GM21447 (cell line): ENCODE data around the gene ADAM17.
"Not testable (repeated sequence)": the region's sequence is repeated elsewhere in the genome, so short reads cannot be mapped to it uniquely, and the experiment has no call there.

Source experiments
- ATAC-seq: cut with Tn5 transposase; IDR thresholded peaks from one replicate; pipeline ENCODE4 v1.9.1; 2021; ENCODE audit not compliant: unreplicated experiment

The ADAM17 gene

DNA sequence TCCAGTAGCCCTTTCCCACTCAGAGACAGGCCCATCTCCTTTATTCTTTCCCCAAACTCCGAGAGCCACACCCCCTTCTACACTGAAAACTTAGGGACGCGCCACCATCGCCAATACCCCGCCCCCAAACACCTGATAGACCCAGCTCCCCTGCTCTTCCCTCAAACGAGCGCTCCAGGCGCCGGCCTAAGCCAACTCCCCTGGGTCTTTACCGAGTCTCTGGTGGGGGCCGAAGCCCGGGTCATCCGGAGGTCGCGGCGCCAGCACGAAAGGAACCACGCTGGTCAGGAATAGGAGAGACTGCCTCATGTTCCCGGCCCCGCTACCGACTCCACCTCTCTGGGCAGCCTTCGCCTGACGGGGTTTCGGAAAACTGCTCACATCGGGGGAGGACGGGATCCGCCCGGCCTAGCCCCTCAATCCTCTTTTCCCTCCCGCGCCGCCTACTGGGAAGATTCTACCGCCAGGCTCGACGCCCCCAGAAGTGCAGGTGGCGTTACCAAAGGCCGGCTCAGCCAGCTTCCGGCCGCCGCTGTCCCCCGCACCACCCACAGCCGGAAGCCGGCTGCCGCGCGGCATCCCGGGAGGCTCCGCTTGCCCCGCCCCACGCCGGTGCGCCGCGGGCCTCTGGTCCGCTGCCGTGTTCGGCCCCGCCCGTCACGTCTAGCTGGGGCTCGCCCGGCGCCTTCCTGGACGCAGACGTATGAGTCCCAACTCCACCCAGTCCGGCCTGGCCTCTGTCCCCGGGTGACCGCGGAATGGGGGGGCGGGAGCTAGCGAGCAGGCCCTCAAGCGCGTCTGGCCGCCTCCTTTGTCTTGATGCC lies at the start of gene ADAM17:
Gene ADAM17 (minus strand): TSS at position 534 of the 824 bp plus-strand sequence. CDS start 225 bp downstream, at position 309.
- peak; percentile 79 for ATAC-seq

GRCh38 chr2:9602412-9602811 lies 46.8 kb upstream of the ADAM17 start:
- ATAC-seq: no peak

- no peak for ATAC-seq
Measured at GRCh38 chr2:9601397-9601796, 45.8 kb upstream of the ADAM17 start.

DNA sequence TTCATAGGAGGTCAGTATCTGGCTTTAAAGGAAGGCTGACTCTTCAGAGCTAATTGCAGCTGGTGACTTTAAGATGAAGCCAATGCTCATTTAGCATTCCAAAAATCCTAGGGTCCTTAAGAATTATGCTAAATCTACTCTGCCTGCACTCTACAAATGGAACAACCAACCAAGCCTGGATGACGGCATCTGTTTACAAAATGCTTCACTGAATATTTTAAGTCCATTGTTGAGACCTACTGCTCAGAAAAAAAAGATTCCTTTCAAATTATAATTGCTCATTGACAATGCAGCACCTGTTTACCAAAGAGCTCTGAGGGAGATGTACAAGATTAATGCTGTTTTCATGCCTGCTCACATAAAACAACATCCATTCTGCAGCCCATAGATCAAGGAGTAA lies 43.8 kb upstream of the ADAM17 start:
- no peak for ATAC-seq

- no peak for ATAC-seq
Measured at GRCh38 chr2:9596621-9597311, 41.1 kb upstream of the ADAM17 start.

DNA sequence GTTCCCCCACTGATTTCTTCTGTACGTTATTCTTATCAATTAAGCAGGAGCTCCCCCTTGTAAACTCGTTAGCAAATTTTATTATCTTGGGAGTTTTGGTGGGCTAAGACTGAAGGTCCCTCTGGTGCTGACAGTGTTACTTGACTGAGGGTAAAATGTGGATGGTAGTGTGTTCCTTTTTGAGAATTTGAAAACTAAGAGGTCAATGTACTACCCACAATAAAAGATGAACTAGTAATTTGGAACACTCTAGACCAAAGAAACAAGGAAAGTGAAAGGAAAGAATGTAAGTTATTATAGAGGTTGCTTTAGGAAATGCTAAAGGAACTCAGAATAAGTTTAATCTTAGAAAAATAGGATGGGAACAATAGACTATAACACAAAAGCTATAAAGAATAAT lies 40.1 kb upstream of the ADAM17 start:
- no peak for ATAC-seq

DNA sequence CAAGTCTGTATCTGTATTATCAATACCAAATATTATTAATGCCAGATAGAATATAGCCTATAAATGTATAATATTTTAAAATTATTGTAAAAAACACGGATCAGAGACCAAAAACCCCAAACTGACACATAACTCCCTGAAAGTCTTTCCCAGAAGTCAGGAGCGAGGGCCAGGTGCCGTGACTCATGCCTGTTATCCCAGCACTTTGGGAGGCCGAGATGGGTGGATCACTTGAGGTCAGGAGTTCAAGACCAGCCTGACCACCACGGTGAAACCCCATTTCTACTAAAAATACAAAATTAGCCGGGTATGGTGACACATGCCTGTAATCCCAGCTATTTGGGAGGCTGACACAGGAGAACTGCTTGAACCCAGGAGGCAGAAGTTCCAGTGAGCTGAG lies 39.6 kb upstream of the ADAM17 start:
- not testable (repeated sequence) for ATAC-seq

DNA sequence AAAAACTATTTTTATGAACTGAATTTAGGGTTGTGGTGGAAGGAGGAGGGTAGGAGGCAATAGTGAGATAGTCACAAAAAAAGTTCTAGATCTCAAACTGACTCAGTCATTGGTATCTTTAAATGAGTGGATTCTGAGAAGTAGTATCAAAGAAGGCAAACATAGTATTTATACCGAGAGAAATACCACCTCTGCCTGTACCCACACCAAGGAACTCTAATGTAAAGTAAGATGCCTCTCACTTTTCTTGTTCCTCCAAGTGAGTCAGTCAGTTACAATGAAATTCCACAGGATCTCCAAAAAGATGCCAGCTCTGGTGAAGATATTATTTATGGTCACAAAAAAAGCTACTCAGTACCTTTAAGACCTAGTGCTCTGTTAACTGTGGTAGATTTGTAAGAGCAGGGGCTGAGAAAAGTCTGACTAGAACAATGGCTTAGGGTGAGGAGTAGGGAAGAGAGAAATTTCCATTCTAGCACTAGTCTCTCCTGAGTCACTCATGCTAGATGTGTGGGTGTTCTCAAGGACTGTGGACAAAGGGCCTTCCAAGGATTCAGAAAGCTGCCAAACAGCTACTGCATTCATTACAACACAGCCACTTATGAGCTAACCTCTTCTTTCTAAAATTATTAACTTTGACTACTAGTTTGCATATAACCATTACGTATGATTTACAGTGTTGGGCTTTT lies 38.9 kb upstream of the ADAM17 start:
- no peak for ATAC-seq

DNA sequence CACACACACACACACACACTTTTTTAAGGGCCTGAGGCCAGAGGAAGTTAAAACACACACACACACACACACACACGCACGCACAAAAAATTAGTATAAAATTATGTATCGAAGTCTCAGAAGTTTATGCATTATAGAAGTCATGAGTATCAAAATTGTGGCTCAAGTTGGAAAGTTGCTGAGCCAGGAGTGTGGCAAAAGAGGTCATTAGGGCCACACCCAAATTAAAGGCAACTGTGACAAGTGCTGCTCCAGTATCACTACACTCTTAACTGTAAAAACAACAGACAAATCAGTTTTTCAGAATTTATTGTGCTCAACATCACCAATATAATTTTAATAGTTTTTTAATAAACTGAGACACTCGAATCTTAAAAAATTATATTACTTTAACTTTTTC lies 38.3 kb upstream of the ADAM17 start:
- no peak for ATAC-seq

DNA sequence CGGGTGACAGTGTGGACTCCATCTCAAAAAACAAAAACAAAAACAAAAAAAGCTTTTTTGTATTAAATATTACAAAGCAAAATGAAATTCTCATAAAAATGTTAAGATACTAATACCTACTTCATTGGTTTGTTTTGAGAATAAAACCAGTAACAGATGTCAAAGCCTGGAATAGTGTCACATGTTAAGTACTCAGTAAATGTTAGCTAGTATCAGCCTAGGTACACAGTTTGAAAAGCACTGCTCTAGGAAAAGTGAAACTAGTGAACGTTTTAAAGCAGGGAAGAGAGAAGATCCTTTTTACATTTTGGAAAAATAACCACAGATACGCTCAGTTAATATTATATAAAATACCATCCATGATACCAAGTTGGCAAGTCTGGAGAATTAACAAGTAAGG lies 37.1 kb upstream of the ADAM17 start:
- ATAC-seq: no peak

DNA sequence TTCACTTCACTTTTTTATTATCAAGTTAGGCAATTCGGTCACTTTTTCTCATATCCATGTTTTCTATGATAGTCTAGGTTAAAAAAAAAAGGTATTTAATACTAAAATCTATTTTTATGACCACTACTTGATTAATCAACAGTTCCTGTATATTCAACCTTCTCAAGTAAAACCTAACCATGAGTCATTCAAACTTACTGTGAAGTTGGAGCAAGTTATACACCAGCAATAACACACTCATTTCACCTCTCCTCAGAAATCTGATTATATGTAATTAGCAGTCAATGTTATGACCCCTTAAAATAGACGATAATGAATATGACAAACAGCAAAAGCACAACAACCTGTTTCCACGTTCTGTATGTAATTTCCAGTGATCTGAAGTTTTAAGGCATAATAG lies 35.0 kb upstream of the ADAM17 start:
- ATAC-seq: no peak

- no peak for ATAC-seq
Measured at GRCh38 chr2:9586465-9586864, 30.8 kb upstream of the ADAM17 start.

GRCh38 chr2:9585486-9585885 lies 29.9 kb upstream of the ADAM17 start:
- no peak for ATAC-seq

DNA sequence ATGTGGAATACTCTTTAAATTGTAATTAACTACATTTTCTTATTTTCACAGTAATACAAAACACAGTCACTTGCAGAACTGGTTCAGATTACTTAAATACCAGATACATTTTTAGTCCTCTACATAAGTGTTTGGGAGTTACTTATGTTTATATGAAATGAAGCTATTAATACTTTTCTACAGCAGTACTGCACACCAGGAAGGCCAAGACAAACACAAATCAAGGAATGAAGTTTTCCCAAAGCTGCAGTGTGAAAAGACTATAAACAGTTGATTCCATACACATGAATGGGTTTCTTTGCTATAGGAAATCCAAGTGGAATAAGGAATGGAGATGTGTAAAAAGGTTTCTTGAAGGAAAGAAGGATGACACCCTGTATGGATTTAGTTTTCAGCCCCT lies 29.3 kb upstream of the ADAM17 start:
- not testable (repeated sequence) for ATAC-seq

- ATAC-seq: no peak
Measured at GRCh38 chr2:9582624-9583023, 27.0 kb upstream of the ADAM17 start.

GRCh38 chr2:9578467-9579235 lies 23.0 kb upstream of the ADAM17 start:
- no peak for ATAC-seq

DNA sequence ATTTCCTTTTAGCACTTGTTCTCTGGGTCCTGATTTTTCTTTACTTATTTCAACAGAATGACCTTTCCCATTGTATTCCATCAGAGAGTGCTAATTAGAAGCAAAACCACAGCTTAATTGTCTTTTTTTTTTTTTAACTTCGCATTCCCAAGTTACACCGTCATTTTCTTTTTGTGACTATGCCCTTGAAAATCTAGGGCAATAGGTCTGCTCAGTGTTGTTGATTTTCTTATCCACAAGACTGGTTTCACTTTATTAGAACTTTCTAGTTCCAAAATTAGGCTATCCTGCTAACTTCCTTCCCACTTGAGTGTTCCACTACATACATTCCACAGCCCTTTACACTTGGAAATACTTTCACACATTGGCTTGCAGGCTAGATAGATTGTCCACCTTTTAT lies 18.7 kb upstream of the ADAM17 start:
- no peak for ATAC-seq

DNA sequence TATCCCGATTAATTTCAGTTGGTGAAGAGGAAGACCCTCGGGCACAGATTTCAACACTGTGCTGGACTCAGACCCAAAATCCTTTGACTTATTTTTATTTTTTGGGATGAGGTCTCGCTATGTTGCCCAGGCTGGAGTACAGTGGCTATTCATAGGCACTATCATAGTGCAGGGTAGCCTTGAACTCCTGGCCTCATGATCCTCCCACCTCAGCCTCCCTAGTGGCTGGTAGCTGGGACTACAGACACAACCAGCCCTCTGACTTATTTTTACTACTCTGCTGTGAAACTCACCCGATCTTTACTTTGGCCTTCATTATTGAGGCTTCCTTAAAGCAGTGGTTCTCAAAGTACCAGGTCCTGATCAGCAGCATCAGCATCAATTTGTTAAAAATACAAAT lies 18.2 kb upstream of the ADAM17 start:
- no peak for ATAC-seq

DNA sequence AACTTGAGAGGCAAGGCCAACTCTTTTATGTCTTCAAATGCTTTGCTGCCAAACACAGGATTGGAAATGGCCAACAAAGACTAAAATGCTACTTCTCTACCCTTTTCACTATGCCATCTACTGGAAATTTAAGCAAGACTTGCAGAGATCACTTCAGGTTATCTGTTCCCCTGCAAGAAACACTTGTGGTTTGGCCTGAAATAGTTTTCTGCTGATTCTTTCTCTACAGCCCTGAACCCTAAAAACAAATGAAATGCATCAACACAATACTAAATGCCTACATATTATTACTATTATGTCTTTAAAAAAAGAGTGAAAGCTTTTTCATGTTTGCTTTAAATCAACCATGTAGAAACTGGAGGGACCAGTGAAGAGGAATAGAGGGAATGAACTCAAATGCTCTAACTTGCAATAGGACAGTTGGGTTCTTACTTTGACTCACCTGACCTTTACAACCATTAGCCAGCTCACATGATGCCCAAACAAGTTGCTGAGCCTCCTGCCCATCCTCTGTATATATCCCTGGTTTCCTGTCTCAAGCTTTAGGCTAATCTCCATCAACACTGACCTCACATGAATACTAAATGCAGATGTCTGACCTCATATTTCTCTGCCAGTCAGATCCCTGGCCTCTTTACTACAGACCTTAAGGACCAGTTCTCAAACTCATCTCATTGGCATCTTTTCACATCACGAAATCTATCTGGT lies 17.5 kb upstream of the ADAM17 start:
- ATAC-seq: no peak
